ENCODE measurements around the gene SPRED3.
A peak's percentile ranks its signal among the peaks of the same experiment; 100 is the strongest.

SPRED3 gene

GRCh38 chr19:38385804-38386257, 2.7 kb upstream of the SPRED3 start:
- peak; percentile 46 for DNase-seq (ENCODE audit: low spot score)
- TF ChIP-seq CTCF (IDR thresholded peaks at IDR 0.05; ENCODE audit: borderline replicate concordance, control extremely low read depth, extremely low read depth, insufficient read depth, missing control alignments) = no peak
- in situ Hi-C loops (cut with MboI; ENCODE audit: low sequenced_read_pairs, unreplicated experiment) = no loop called here

GRCh38 chr19:38386300-38386970, 2.1 kb upstream of the SPRED3 start:
- no peak for TF ChIP-seq CTCF (IDR thresholded peaks at IDR 0.05; ENCODE audit: borderline replicate concordance, control extremely low read depth, extremely low read depth, insufficient read depth, missing control alignments)
- in situ Hi-C loops (cut with MboI; ENCODE audit: low sequenced_read_pairs, unreplicated experiment) = no loop called here
- DNase-seq (ENCODE audit: low spot score) = no peak

- no peak for TF ChIP-seq CTCF (IDR thresholded peaks at IDR 0.05; ENCODE audit: borderline replicate concordance, control extremely low read depth, extremely low read depth, insufficient read depth, missing control alignments)
- DNase-seq (ENCODE audit: low spot score) = no peak
- in situ Hi-C loops (cut with MboI; ENCODE audit: low sequenced_read_pairs, unreplicated experiment) = no loop called here
Measured at GRCh38 chr19:38386971-38387549, 1.4 kb upstream of the SPRED3 start.

- no peak for TF ChIP-seq CTCF (IDR thresholded peaks at IDR 0.05; ENCODE audit: borderline replicate concordance, control extremely low read depth, extremely low read depth, insufficient read depth, missing control alignments)
- peak; percentile 92 for DNase-seq (ENCODE audit: low spot score)
- in situ Hi-C loops (cut with MboI; ENCODE audit: low sequenced_read_pairs, unreplicated experiment) = no loop called here
Measured at GRCh38 chr19:38387550-38388348, 748 bp upstream of the SPRED3 start, which contains the start of gene GGN. GGN (minus strand) TSS chr19:38388034; CDS start chr19:38387261, 773 bp downstream.

GRCh38 chr19:38389101-38389925, 816 bp downstream of the SPRED3 start:
- DNase-seq (ENCODE audit: low spot score) = peak; percentile 37
- no peak for TF ChIP-seq CTCF (IDR thresholded peaks at IDR 0.05; ENCODE audit: borderline replicate concordance, control extremely low read depth, extremely low read depth, insufficient read depth, missing control alignments)
- in situ Hi-C loops (cut with MboI; ENCODE audit: low sequenced_read_pairs, unreplicated experiment) = no loop called here
